K562 (cell line): ENCODE results near the gene P2RY8. TPM values are rescaled to one million over a fixed set of nuclear protein-coding genes. Genes with fewer than 3 reads are reported as not detected.

Source experiments
- CEBPB ChIP-seq: fragments of 450-650 bp; IDR thresholded peaks from 2 replicates; pipeline ENCODE4 v1.6.1; 2016; ENCODE audit warnings: missing genetic modification characterization, missing compliant biosample characterization
- CEBPG ChIP-seq, 3 experiments: fragments of 200-800 bp in 1 of 3; sonication (Bioruptor generic) in 1 of 3; sonication (generic) in 1 of 3; formaldehyde crosslinking in 1 of 3; IDR thresholded peaks in 2 of 3; conservative IDR thresholded peaks in 1 of 3; 2 replicates each; pipeline versions ENCODE4 v1.6.1 to v1.8.0; 2016 to 2022; ENCODE audit warnings: missing compliant biosample characterization in 2 of 3, missing genetic modification characterization in 2 of 3, mild to moderate bottlenecking in 1 of 3, missing genetic modification reagents in 1 of 3
- polyA plus RNA-seq, 8 experiments: library from polyadenylated mRNA; depleted of rRNA in 4 of 8; stranded (reverse) in 5 of 8; unstranded in 3 of 8; fragments of >200 nt; fragmentation: Nextera tagmentation in 2 of 8; fragmentation: Illumina TruSeq in 1 of 8; extraction: Ambion mirVana in 2 of 8; extraction: Trizol in 1 of 8; gene quantifications; 2 replicates each; pipeline versions ENCODE4 v1.2.1 to v1.2.3, GENCODE V29; 2011 to 2014; ENCODE audit warnings: inconsistent platforms in 1 of 8, missing spikeins in 1 of 8
- total RNA-seq, 7 experiments: library from RNA; depleted of rRNA in 6 of 7; stranded (reverse); fragments of >200 nt in 6 of 7; fragmentation: Illumina TruSeq in 2 of 7; extraction: Trizol in 2 of 7; gene quantifications; 2 replicates each; pipeline versions ENCODE4 v1.2.1 to v1.2.3, GENCODE V29; 2011 to 2021; ENCODE audit warnings: low replicate concordance in 1 of 7
- TF ChIP-seq, protein P1 (sequence below), 2 experiments: fragments of 450-650 bp; formaldehyde crosslinking in 1 of 2; IDR thresholded peaks; 2 replicates each; pipeline versions ENCODE4 v1.4.0 to v1.6.1; 2014 to 2020; ENCODE audit warnings: mild to moderate bottlenecking in 2 of 2, borderline replicate concordance in 1 of 2, low read depth in 1 of 2
- TF ChIP-seq, protein P2 (sequence below), 3 experiments: IDR thresholded peaks in 2 of 3; conservative IDR thresholded peaks in 1 of 3; 2 replicates each; pipeline ENCODE4 v1.5.1; 2011 to 2012; ENCODE audit warnings: low read length in 3 of 3, mild to moderate bottlenecking in 3 of 3, control low read depth in 2 of 3, improper control_type of control experiment in 1 of 3, inconsistent platforms in 1 of 3, low read depth in 1 of 3, mixed read lengths in 1 of 3, moderate library complexity in 1 of 3; ENCODE audit not compliant: insufficient read depth in 2 of 3

Gene P2RY8
- total and polyA plus RNA-seq, 9 of the 15 experiments (the other 6 are each of a cell fraction or from before 2014, with no cell fraction given), result 0.04 to 0.69 (median 0.08) TPM; not detected in 3

DNA sequence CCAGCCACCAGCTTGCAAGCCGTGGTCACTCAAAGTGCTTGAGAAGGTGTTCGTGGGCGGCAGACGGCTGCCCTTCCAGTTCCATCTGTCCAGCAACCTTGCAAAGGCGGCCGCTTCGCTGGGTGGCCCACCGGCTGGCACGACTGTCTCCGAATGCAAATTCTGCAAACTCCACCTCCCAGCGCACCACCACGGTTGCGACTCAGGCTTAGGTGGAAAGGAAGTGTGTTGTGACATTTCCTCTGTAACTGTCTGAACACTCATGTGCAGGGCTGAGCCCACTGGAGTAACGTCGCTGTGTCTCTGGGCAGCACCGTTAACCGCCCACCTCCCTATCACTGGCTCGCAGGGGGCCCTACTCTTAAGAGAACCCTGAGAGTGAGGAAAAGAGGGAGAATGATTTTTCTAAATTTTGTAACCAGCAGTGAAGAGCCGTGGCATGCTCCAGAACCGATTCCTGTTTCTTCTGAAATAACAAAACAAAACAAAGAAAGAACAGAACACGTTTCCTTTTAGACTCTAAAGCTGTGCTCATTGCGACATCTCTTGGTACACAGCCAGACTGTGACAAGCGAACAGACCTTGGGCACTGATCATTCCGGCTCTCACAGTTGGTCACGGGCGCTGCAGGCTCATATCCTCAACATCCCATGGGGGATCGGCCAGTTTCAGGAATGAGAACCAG, at the start of gene P2RY8 (continued):
- TF ChIP-seq, protein P1, sequence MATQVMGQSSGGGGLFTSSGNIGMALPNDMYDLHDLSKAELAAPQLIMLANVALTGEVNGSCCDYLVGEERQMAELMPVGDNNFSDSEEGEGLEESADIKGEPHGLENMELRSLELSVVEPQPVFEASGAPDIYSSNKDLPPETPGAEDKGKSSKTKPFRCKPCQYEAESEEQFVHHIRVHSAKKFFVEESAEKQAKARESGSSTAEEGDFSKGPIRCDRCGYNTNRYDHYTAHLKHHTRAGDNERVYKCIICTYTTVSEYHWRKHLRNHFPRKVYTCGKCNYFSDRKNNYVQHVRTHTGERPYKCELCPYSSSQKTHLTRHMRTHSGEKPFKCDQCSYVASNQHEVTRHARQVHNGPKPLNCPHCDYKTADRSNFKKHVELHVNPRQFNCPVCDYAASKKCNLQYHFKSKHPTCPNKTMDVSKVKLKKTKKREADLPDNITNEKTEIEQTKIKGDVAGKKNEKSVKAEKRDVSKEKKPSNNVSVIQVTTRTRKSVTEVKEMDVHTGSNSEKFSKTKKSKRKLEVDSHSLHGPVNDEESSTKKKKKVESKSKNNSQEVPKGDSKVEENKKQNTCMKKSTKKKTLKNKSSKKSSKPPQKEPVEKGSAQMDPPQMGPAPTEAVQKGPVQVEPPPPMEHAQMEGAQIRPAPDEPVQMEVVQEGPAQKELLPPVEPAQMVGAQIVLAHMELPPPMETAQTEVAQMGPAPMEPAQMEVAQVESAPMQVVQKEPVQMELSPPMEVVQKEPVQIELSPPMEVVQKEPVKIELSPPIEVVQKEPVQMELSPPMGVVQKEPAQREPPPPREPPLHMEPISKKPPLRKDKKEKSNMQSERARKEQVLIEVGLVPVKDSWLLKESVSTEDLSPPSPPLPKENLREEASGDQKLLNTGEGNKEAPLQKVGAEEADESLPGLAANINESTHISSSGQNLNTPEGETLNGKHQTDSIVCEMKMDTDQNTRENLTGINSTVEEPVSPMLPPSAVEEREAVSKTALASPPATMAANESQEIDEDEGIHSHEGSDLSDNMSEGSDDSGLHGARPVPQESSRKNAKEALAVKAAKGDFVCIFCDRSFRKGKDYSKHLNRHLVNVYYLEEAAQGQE (IDR thresholded peaks at IDR 0.05; ENCODE audit: borderline replicate concordance), result peak; percentile 55; the same call in 1 of the 2 replicates
- TF ChIP-seq, protein P1 (CRISPR knock-in tag; IDR thresholded peaks at IDR 0.05; ENCODE audit: low read depth), result no peak
- TF ChIP-seq CEBPG (CRISPR knock-in tag; IDR thresholded peaks at IDR 0.05), result peak; percentile 77
- TF ChIP-seq CEBPG (tag; conservative IDR thresholded peaks at IDR 0.05 in 1 of 2, IDR thresholded peaks at IDR 0.05 in 1 of 2), result peak; percentile 71 to 91
- TF ChIP-seq, protein P2, sequence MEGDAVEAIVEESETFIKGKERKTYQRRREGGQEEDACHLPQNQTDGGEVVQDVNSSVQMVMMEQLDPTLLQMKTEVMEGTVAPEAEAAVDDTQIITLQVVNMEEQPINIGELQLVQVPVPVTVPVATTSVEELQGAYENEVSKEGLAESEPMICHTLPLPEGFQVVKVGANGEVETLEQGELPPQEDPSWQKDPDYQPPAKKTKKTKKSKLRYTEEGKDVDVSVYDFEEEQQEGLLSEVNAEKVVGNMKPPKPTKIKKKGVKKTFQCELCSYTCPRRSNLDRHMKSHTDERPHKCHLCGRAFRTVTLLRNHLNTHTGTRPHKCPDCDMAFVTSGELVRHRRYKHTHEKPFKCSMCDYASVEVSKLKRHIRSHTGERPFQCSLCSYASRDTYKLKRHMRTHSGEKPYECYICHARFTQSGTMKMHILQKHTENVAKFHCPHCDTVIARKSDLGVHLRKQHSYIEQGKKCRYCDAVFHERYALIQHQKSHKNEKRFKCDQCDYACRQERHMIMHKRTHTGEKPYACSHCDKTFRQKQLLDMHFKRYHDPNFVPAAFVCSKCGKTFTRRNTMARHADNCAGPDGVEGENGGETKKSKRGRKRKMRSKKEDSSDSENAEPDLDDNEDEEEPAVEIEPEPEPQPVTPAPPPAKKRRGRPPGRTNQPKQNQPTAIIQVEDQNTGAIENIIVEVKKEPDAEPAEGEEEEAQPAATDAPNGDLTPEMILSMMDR (IDR thresholded peaks at IDR 0.05 in 2 of 3, conservative IDR thresholded peaks at IDR 0.05 in 1 of 3; ENCODE audit: insufficient read depth in 2 of 3, low read depth in 1 of 3, low read length in 3 of 3), result peak in 1 of 3 experiments; percentile 32; a peak in 2 of 6 replicates
- peak; percentile 91 for TF ChIP-seq CEBPB (tag)
